K562 (cell line): ENCODE measurements around the gene TBC1D5. TPM values are rescaled to one million over a fixed set of nuclear protein-coding genes. Genes with fewer than 3 reads are reported as not detected.
A peak's percentile ranks its signal among the peaks of the same experiment; 100 is the strongest.

ENCODE experiments used
- ATAC-seq: fragments of 200-7000 bp; cut with Tn5 transposase; 3 replicates; pipeline ENCODE4 v1.9.1; 2020; ENCODE audit warnings: moderate library complexity
- BruUV-seq: library from RNA; stranded (reverse); fragments of 400-500 nt; replicated peaks from 2 replicates; lab custom pipeline; 2021; lab: Mats Ljungman, UMichigan
- CTCF ChIA-PET: fragments of 300-600 bp; formaldehyde crosslinking; extraction: SDS; loops from one replicate; lab custom pipeline; 2021; ENCODE audit warnings: low intra/inter-chr PET ratio; lab: Yijun Ruan, JAX
- POLR2A ChIA-PET: fragments of 300-600, 350-650 bp; sonication (Branson Sonifier 250); formaldehyde crosslinking; extraction: SDS; loops from one replicate; lab custom pipeline; 2021; ENCODE audit warnings: antibody characterized with exemption, inconsistent platforms; lab: Yijun Ruan, JAX
- DNase-seq, 4 experiments: peaks; one replicate each; pipeline versions ENCODE4 v3.0.0 to v3.0.0-alpha.2; 2011 to 2018; ENCODE audit warnings: low spot score in 3 of 4, mixed read lengths in 3 of 4; ENCODE audit errors: extremely low read depth in 1 of 4
- FAIRE-seq: peaks from 2 replicates; lab custom pipeline; 2011; peaks lifted over from hg19 to GRCh38; lab: Jason Lieb, UNC
- H2AFZ ChIP-seq: 2 replicates; pipeline ENCODE4 v1.6.0; 2011; ENCODE audit warnings: low read depth, low read length, control low read depth, inconsistent platforms
- H3K27ac ChIP-seq: fragments of 200-600 bp; 3 replicates; pipeline ENCODE4 v1.8.0; 2011; ENCODE audit warnings: low read depth, mild to moderate bottlenecking, control low read depth, inconsistent platforms, low read length, moderate library complexity, mixed read lengths; ENCODE audit errors: extremely low read depth
- H3K27me3 ChIP-seq, 2 experiments: fragments of 300-600 bp in 1 of 2; 2 replicates in 1 of 2; 3 replicates in 1 of 2; pipeline versions ENCODE4 v1.6.0 to v1.8.0; 2011; ENCODE audit warnings: inconsistent platforms in 2 of 2, low read length in 2 of 2, mild to moderate bottlenecking in 1 of 2, mixed read lengths in 1 of 2, moderate library complexity in 1 of 2; ENCODE audit not compliant: control insufficient read depth in 2 of 2, insufficient read depth in 2 of 2
- H3K36me3 ChIP-seq: fragments of 300-600 bp; 3 replicates; pipeline ENCODE4 v1.8.0; 2011; ENCODE audit warnings: mild to moderate bottlenecking, low read length, inconsistent platforms; ENCODE audit not compliant: control insufficient read depth, insufficient read depth
- H3K4me1 ChIP-seq, 2 experiments: fragments of 200-600 bp in 1 of 2; replicated peaks in 1 of 2; 2 replicates in 1 of 2; 3 replicates in 1 of 2; pipeline versions ENCODE4 v1.5.1 to v1.8.0; 2011; ENCODE audit warnings: inconsistent platforms in 2 of 2, low read length in 2 of 2, mild to moderate bottlenecking in 1 of 2, mixed read lengths in 1 of 2, moderate library complexity in 1 of 2; ENCODE audit not compliant: control insufficient read depth in 2 of 2, insufficient read depth in 2 of 2
- H3K4me2 ChIP-seq: 2 replicates; pipeline ENCODE4 v1.6.1; 2011; ENCODE audit warnings: low read length, control low read depth, inconsistent platforms, mixed read lengths; ENCODE audit not compliant: insufficient read depth
- H3K4me3 ChIP-seq: fragments of 200-600 bp; sonication (generic), shearing (Covaris generic); 2 replicates; pipeline ENCODE4 v1.5.1; 2016; ENCODE audit warnings: control low read depth, inconsistent platforms
- H3K79me2 ChIP-seq: fragments of 200-600 bp; 3 replicates; pipeline ENCODE4 v1.8.0; 2011; ENCODE audit warnings: low read length, inconsistent platforms; ENCODE audit not compliant: control insufficient read depth, insufficient read depth
- H3K9ac ChIP-seq, 2 experiments: 2 replicates each; pipeline versions ENCODE4 v1.6.0 to v1.6.1; 2011; ENCODE audit warnings: low read depth in 2 of 2, low read length in 2 of 2, control low read depth in 1 of 2, inconsistent platforms in 1 of 2, mild to moderate bottlenecking in 1 of 2, mixed read lengths in 1 of 2; ENCODE audit not compliant: insufficient read depth in 1 of 2
- H3K9me1 ChIP-seq: one replicate; pipeline ENCODE4 v1.6.0; 2011; ENCODE audit warnings: inconsistent platforms, mild to moderate bottlenecking, low read length, moderate library complexity; ENCODE audit not compliant: control insufficient read depth, insufficient read depth
- H3K9me3 ChIP-seq: replicated peaks from 2 replicates; pipeline ENCODE4 v1.5.1; 2011; ENCODE audit warnings: low read depth, low read length, inconsistent platforms; ENCODE audit not compliant: control insufficient read depth, insufficient read depth
- H4K20me1 ChIP-seq: replicated peaks from 2 replicates; pipeline ENCODE4 v1.6.1; 2011; ENCODE audit warnings: low read length, inconsistent platforms, mixed read lengths; ENCODE audit not compliant: control insufficient read depth, insufficient read depth
- DNMT1 ChIP-seq: fragments of 450-650 bp; IDR thresholded peaks from 2 replicates; pipeline ENCODE4 v1.6.1; 2016; ENCODE audit warnings: antibody characterized with exemption, mild to moderate bottlenecking
- E2F3 ChIP-seq: fragments of 250-450 bp; sonication (Bioruptor Pico); IDR thresholded peaks from 2 replicates; pipeline ENCODE4 v1.4.0; 2020; ENCODE audit warnings: mild to moderate bottlenecking
- GTF2A2 ChIP-seq: IDR thresholded peaks from 2 replicates; pipeline ENCODE4 v1.6.1; 2016; ENCODE audit warnings: mild to moderate bottlenecking, missing genetic modification characterization, missing compliant biosample characterization
- HNRNPUL1 ChIP-seq: fragments of 200-400 bp; formaldehyde crosslinking; IDR thresholded peaks from 2 replicates; pipeline ENCODE4 v1.6.1; 2017; ENCODE audit warnings: low read length
- MIER1 ChIP-seq: fragments of 450-650 bp; IDR thresholded peaks from 2 replicates; pipeline ENCODE4 v1.6.1; 2016; ENCODE audit warnings: antibody characterized with exemption, mild to moderate bottlenecking, low read depth
- POLR2B ChIP-seq: fragments of 450-650 bp; IDR thresholded peaks from 2 replicates; pipeline ENCODE4 v1.6.1; 2018; ENCODE audit warnings: low read depth; ENCODE audit not compliant: partially characterized antibody
- RFX7 ChIP-seq: fragments of 250-450 bp; sonication (Bioruptor Pico); IDR thresholded peaks from 2 replicates; pipeline ENCODE4 v1.5.1; 2021; ENCODE audit warnings: mild to moderate bottlenecking
- RHOXF2B ChIP-seq: fragments of 250-450 bp; sonication (Bioruptor Pico); conservative IDR thresholded peaks from 2 replicates; pipeline ENCODE4 v1.5.1; 2021
- SIN3A ChIP-seq, 2 experiments: fragments of 150-350 bp in 1 of 2; IDR thresholded peaks; 2 replicates each; pipeline ENCODE4 v1.6.1; 2011 to 2016; ENCODE audit warnings: borderline replicate concordance in 2 of 2, low read depth in 2 of 2, low read length in 2 of 2, mild to moderate bottlenecking in 2 of 2, moderate library complexity in 2 of 2; ENCODE audit not compliant: control insufficient read depth in 1 of 2
- SMARCA4 ChIP-seq: fragments of 450-650 bp; IDR thresholded peaks from 2 replicates; pipeline ENCODE4 v1.6.1; 2016
- TEAD4 ChIP-seq, 2 experiments: sonication (generic) in 1 of 2; formaldehyde crosslinking in 1 of 2; IDR thresholded peaks; 2 replicates each; pipeline versions ENCODE4 v1.6.1 to v1.8.0; 2012 to 2022; ENCODE audit warnings: borderline replicate concordance in 1 of 2, inconsistent platforms in 1 of 2, low read length in 1 of 2, mild to moderate bottlenecking in 1 of 2, missing genetic modification reagents in 1 of 2
- ZC3H8 ChIP-seq: fragments of 450-650 bp; IDR thresholded peaks from 2 replicates; pipeline ENCODE4 v1.6.1; 2017
- WGBS: fragments of 100-300 bp; shearing (Covaris generic); methylation state at CpG from one replicate; pipeline ENCODE4 v1.1.6; 2016; ENCODE audit warnings: low coverage, mixed read lengths; ENCODE audit not compliant: insufficient coverage; ENCODE audit errors: missing lambda C conversion rate; 5-methylcytosine and 5-hydroxymethylcytosine counted together
- in situ Hi-C: fragments of 300-500 bp; cut with MboI; formaldehyde crosslinking; loops from 4 replicates; pipeline ENCODE4 v1.15.0; 2018; ENCODE audit warnings: inconsistent platforms, mixed read lengths
- intact Hi-C: fragments of 100-400 bp; cut with micrococcal nuclease; formaldehyde crosslinking; loops from 2 replicates; pipeline ENCODE4 v1.14.2; 2022
- polyA plus RNA-seq, 8 experiments: library from polyadenylated mRNA; depleted of rRNA in 4 of 8; stranded (reverse) in 5 of 8; unstranded in 3 of 8; fragments of >200 nt; fragmentation: Nextera tagmentation in 2 of 8; fragmentation: Illumina TruSeq in 1 of 8; extraction: Ambion mirVana in 2 of 8; extraction: Trizol in 1 of 8; gene quantifications; 2 replicates each; pipeline versions ENCODE4 v1.2.1 to v1.2.3, GENCODE V29; 2011 to 2014; ENCODE audit warnings: inconsistent platforms in 1 of 8, missing spikeins in 1 of 8
- total RNA-seq, 7 experiments: library from RNA; depleted of rRNA in 6 of 7; stranded (reverse); fragments of >200 nt in 6 of 7; fragmentation: Illumina TruSeq in 2 of 7; extraction: Trizol in 2 of 7; gene quantifications; 2 replicates each; pipeline versions ENCODE4 v1.2.1 to v1.2.3, GENCODE V29; 2011 to 2021; ENCODE audit warnings: low replicate concordance in 1 of 7
- TF ChIP-seq, protein P1 (sequence below), 2 experiments: fragments of 150-350 bp in 1 of 2; IDR thresholded peaks; 2 replicates each; pipeline ENCODE4 v1.6.1; 2012 to 2016; ENCODE audit warnings: low read depth in 2 of 2, low read length in 2 of 2, mild to moderate bottlenecking in 1 of 2, moderate library complexity in 1 of 2
- TF ChIP-seq, protein P2 (sequence below), 3 experiments: fragments of 200-800 bp in 1 of 3; sonication (Bioruptor generic) in 1 of 3; sonication (generic) in 1 of 3; formaldehyde crosslinking in 1 of 3; IDR thresholded peaks; 2 replicates each; pipeline versions ENCODE4 v1.6.1 to v1.8.0; 2016 to 2022; ENCODE audit warnings: mild to moderate bottlenecking in 2 of 3, missing compliant biosample characterization in 2 of 3, missing genetic modification characterization in 2 of 3, missing genetic modification reagents in 1 of 3
- TF ChIP-seq, protein P3 (sequence below): fragments of 200-400 bp; formaldehyde crosslinking; IDR thresholded peaks from 2 replicates; pipeline ENCODE4 v1.6.1; 2017; ENCODE audit warnings: mild to moderate bottlenecking, low read depth, low read length, moderate library complexity

TBC1D5 gene
- total and polyA plus RNA-seq, 9 of the 15 experiments (the other 6 are each of a cell fraction or from before 2014, with no cell fraction given), result 2.9 to 38.1 (median 25.6) TPM

DNA sequence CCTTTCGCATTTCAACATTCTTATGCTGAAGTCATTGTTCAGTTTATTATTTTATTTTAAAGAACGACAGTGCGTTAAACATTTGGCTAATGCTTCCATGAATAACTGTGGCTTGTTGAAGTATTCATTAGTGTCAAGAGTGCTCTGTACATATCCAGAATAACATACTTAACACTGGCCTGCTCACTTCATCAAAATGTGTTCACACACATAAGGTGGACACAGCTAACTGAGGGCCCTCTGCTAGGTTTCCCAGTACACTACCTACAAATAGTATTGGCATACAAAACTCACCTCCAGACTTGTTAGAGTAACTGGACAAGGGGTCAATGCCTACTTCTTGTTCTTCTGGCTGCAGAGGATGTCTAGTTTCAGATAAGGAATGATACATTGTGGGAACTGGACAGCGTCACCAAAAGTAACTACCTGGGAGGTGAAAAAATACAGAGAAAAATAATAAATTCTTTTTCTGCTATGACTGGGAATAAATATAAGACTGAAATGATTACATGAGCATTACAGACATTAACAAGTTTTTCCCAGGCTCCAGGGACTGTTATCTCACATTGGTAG lies 234.2 kb downstream of the TBC1D5 start:
- BruUV-seq, result no TSS peak
- no peak for DNase-seq
- FAIRE-seq, result peak; percentile 32
- ChIA-PET CTCF (no interaction called here), POLR2A (no interaction called here)
- no peaks in the 10 kb centered on the region for H3K36me3 ChIP-seq
- H3K79me2 ChIP-seq, result no peaks in the 10 kb centered on the region
- H3K9ac ChIP-seq, result no peak overlapping the region
- H3K4me3 ChIP-seq, result no peak overlapping the region
- in situ Hi-C loops (no loop called here), intact Hi-C loops (no loop called here)
- ATAC-seq, result no peak
- H3K9me1 ChIP-seq, result no peaks in the 10 kb centered on the region
- H3K27me3 ChIP-seq, result no peaks in the 10 kb centered on the region
- WGBS, result 74% methylated on average over 4 of the region's 4 CpGs
- H4K20me1 ChIP-seq, result no peaks in the 10 kb centered on the region
- no peak for TF ChIP-seq DNMT1
- TF ChIP-seq RFX7 (CRISPR knock-in tag), result no peak
- TF ChIP-seq, protein P1, sequence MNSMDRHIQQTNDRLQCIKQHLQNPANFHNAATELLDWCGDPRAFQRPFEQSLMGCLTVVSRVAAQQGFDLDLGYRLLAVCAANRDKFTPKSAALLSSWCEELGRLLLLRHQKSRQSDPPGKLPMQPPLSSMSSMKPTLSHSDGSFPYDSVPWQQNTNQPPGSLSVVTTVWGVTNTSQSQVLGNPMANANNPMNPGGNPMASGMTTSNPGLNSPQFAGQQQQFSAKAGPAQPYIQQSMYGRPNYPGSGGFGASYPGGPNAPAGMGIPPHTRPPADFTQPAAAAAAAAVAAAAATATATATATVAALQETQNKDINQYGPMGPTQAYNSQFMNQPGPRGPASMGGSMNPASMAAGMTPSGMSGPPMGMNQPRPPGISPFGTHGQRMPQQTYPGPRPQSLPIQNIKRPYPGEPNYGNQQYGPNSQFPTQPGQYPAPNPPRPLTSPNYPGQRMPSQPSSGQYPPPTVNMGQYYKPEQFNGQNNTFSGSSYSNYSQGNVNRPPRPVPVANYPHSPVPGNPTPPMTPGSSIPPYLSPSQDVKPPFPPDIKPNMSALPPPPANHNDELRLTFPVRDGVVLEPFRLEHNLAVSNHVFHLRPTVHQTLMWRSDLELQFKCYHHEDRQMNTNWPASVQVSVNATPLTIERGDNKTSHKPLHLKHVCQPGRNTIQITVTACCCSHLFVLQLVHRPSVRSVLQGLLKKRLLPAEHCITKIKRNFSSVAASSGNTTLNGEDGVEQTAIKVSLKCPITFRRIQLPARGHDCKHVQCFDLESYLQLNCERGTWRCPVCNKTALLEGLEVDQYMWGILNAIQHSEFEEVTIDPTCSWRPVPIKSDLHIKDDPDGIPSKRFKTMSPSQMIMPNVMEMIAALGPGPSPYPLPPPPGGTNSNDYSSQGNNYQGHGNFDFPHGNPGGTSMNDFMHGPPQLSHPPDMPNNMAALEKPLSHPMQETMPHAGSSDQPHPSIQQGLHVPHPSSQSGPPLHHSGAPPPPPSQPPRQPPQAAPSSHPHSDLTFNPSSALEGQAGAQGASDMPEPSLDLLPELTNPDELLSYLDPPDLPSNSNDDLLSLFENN (IDR thresholded peaks at IDR 0.05; ENCODE audit: low read depth in 2 of 2, low read length in 2 of 2), result no peak
- TF ChIP-seq, protein P2, sequence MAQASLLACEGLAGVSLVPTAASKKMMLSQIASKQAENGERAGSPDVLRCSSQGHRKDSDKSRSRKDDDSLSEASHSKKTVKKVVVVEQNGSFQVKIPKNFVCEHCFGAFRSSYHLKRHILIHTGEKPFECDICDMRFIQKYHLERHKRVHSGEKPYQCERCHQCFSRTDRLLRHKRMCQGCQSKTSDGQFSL (CRISPR knock-in tag; IDR thresholded peaks at IDR 0.05), result no peak
- TF ChIP-seq, protein P2 (tag; IDR thresholded peaks at IDR 0.05), result no peak
- TF ChIP-seq GTF2A2 (tag), result no peak
- no peak for TF ChIP-seq E2F3 (CRISPR knock-in tag)
- no peak for TF ChIP-seq SMARCA4
- no peak for TF ChIP-seq ZC3H8
- no peak for TF ChIP-seq SIN3A (IDR thresholded peaks at IDR 0.05; ENCODE audit: borderline replicate concordance in 2 of 2, control insufficient read depth in 1 of 2, low read depth in 2 of 2, low read length in 2 of 2)
- TF ChIP-seq MIER1, result no peak
- no peak for TF ChIP-seq TEAD4 (IDR thresholded peaks at IDR 0.05; ENCODE audit: low read length)
- TF ChIP-seq TEAD4 (CRISPR knock-in tag; IDR thresholded peaks at IDR 0.05; ENCODE audit: borderline replicate concordance), result no peak
- no peak for TF ChIP-seq HNRNPUL1
- TF ChIP-seq, protein P3, sequence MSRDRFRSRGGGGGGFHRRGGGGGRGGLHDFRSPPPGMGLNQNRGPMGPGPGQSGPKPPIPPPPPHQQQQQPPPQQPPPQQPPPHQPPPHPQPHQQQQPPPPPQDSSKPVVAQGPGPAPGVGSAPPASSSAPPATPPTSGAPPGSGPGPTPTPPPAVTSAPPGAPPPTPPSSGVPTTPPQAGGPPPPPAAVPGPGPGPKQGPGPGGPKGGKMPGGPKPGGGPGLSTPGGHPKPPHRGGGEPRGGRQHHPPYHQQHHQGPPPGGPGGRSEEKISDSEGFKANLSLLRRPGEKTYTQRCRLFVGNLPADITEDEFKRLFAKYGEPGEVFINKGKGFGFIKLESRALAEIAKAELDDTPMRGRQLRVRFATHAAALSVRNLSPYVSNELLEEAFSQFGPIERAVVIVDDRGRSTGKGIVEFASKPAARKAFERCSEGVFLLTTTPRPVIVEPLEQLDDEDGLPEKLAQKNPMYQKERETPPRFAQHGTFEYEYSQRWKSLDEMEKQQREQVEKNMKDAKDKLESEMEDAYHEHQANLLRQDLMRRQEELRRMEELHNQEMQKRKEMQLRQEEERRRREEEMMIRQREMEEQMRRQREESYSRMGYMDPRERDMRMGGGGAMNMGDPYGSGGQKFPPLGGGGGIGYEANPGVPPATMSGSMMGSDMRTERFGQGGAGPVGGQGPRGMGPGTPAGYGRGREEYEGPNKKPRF, result no peak
- TF ChIP-seq POLR2B, result no peak
- no peak for TF ChIP-seq RHOXF2B (CRISPR knock-in tag)
- no peaks in the 10 kb centered on the region for H3K4me1 ChIP-seq
- no peak overlapping the region for H3K4me2 ChIP-seq
- no peak overlapping the region for H3K27ac ChIP-seq
- no peaks in the 10 kb centered on the region for H3K9me3 ChIP-seq
- H2AFZ ChIP-seq, result no peak overlapping the region
